AG04449 (cell line): ENCODE results near the gene CNOT2.

Experiments used
- CTCF ChIA-PET: fragments of 350-600 bp; formaldehyde crosslinking; extraction: SDS; loops from one replicate; lab custom pipeline; 2021; ENCODE audit warnings: antibody characterized with exemption; lab: Yijun Ruan, JAX
- POLR2A ChIA-PET: fragments of 400-600, 350-600 bp; formaldehyde crosslinking; extraction: SDS; loops from one replicate; lab custom pipeline; 2020; ENCODE audit warnings: antibody characterized with exemption, inconsistent platforms; lab: Yijun Ruan, JAX
- DNase-seq: peaks from one replicate; pipeline ENCODE4 v3.0.0-alpha.2; 2010; ENCODE audit warnings: low read depth, low spot score
- H3K4me3 ChIP-seq: 2 replicates; pipeline ENCODE4 v1.5.1; 2011; ENCODE audit warnings: low read depth, mild to moderate bottlenecking, control low read depth, low read length
- CTCF ChIP-seq: IDR thresholded peaks from one replicate; pipeline ENCODE4 v1.5.1; 2011; ENCODE audit warnings: mild to moderate bottlenecking, moderate library complexity, low read length, control low read depth, inconsistent platforms; ENCODE audit not compliant: insufficient read depth; ENCODE audit errors: missing control alignments

CNOT2 gene

GRCh38 chr12:70275045-70275444 is 31.8 kb downstream of the CNOT2 start:
- TF ChIP-seq CTCF = no peak
- no peak overlapping the region for H3K4me3 ChIP-seq
- DNase-seq = no peak
- CTCF ChIA-PET = no interaction called here
- POLR2A ChIA-PET = no interaction called here

- no peak for DNase-seq
- ChIA-PET POLR2A (no interaction called here), CTCF (no interaction called here)
- TF ChIP-seq CTCF = no peak
- no peak overlapping the region for H3K4me3 ChIP-seq
Observed at GRCh38 chr12:70277973-70278372, 34.7 kb downstream of the CNOT2 start.

- no peak for DNase-seq
- H3K4me3 ChIP-seq = no peak overlapping the region
- no peak for TF ChIP-seq CTCF
- ChIA-PET POLR2A (no interaction called here), CTCF (interaction anchor here (0.6 to 1.0 kb wide), 2 partner anchors 399 to 452 kb away, joined by 3 read pairs; no protein-coding TSS in a partner anchor)
Observed at GRCh38 chr12:70278945-70279344, 35.7 kb downstream of the CNOT2 start.

- no peak for TF ChIP-seq CTCF
- H3K4me3 ChIP-seq = no peak overlapping the region
- DNase-seq = no peak
- ChIA-PET CTCF (no interaction called here), POLR2A (interaction anchor here (0.6 kb wide), 1 partner anchor 53 kb away, joined by 5 read pairs; no protein-coding TSS in a partner anchor)
Observed at GRCh38 chr12:70283232-70283631, 40.0 kb downstream of the CNOT2 start.

- CTCF ChIA-PET = interaction anchor here (1.5 kb wide), 2 partner anchors 388 to 409 kb away, joined by 4 to 8 read pairs; no protein-coding TSS in a partner anchor
- no peak for TF ChIP-seq CTCF
- no peak overlapping the region for H3K4me3 ChIP-seq
- POLR2A ChIA-PET = no interaction called here
- DNase-seq = no peak
Observed at GRCh38 chr12:70288817-70289216, 45.6 kb downstream of the CNOT2 start.

GRCh38 chr12:70290116-70290515 is 46.9 kb downstream of the CNOT2 start:
- no peak for TF ChIP-seq CTCF
- DNase-seq = no peak
- ChIA-PET CTCF (interaction anchor here (1.0 kb wide), 1 partner anchor 9 kb away, joined by 4 read pairs; no protein-coding TSS in a partner anchor), POLR2A (no interaction called here)
- no peak overlapping the region for H3K4me3 ChIP-seq
